ENCODE data around the gene RETN.

DNA sequence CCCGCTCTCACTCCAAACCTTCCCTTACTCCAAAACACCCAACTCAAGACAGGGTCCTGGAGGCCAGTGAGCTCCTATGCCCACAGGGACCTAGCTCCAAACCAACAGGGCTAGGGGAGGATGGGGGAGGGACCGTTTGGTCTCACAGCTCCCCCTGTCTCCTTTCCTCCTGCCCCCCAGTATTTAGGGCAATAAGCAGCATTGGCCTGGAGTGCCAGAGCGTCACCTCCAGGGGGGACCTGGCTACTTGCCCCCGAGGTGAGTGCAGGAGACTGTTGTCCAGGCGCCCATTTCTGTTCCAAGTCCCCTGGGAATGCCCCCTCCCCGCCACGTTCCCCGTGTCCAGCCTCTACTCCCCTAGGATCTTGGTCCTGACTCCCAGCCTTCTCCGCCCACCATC lies 792 bp downstream of the RETN start:
- TF ChIP-seq POLR2AphosphoS5 (IDR thresholded peaks at IDR 0.05; ENCODE audit: low read depth, low read length), result no peak
- no peak for TF ChIP-seq SIN3A (IDR thresholded peaks at IDR 0.05; ENCODE audit: borderline replicate concordance, insufficient read depth, low read length)
- TF ChIP-seq TAF1 (IDR thresholded peaks at IDR 0.05; ENCODE audit: borderline replicate concordance, insufficient read depth, low read length), result no peak
- TF ChIP-seq, protein P1, sequence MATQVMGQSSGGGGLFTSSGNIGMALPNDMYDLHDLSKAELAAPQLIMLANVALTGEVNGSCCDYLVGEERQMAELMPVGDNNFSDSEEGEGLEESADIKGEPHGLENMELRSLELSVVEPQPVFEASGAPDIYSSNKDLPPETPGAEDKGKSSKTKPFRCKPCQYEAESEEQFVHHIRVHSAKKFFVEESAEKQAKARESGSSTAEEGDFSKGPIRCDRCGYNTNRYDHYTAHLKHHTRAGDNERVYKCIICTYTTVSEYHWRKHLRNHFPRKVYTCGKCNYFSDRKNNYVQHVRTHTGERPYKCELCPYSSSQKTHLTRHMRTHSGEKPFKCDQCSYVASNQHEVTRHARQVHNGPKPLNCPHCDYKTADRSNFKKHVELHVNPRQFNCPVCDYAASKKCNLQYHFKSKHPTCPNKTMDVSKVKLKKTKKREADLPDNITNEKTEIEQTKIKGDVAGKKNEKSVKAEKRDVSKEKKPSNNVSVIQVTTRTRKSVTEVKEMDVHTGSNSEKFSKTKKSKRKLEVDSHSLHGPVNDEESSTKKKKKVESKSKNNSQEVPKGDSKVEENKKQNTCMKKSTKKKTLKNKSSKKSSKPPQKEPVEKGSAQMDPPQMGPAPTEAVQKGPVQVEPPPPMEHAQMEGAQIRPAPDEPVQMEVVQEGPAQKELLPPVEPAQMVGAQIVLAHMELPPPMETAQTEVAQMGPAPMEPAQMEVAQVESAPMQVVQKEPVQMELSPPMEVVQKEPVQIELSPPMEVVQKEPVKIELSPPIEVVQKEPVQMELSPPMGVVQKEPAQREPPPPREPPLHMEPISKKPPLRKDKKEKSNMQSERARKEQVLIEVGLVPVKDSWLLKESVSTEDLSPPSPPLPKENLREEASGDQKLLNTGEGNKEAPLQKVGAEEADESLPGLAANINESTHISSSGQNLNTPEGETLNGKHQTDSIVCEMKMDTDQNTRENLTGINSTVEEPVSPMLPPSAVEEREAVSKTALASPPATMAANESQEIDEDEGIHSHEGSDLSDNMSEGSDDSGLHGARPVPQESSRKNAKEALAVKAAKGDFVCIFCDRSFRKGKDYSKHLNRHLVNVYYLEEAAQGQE (IDR thresholded peaks at IDR 0.05; ENCODE audit: insufficient read depth in 1 of 2, low read depth in 2 of 2, low read length in 2 of 2), result no peak
- TF ChIP-seq FOXP2 (optimal IDR thresholded peaks at IDR 0.05; ENCODE audit: borderline replicate concordance, extremely low read depth, extremely low read length, insufficient read depth), result no peak
